ENCODE results near the gene CELF6.
"Not testable (repeated sequence)": the region's sequence is repeated elsewhere in the genome, so short reads cannot be mapped to it uniquely, and the experiment has no call there.

CELF6 gene

DNA sequence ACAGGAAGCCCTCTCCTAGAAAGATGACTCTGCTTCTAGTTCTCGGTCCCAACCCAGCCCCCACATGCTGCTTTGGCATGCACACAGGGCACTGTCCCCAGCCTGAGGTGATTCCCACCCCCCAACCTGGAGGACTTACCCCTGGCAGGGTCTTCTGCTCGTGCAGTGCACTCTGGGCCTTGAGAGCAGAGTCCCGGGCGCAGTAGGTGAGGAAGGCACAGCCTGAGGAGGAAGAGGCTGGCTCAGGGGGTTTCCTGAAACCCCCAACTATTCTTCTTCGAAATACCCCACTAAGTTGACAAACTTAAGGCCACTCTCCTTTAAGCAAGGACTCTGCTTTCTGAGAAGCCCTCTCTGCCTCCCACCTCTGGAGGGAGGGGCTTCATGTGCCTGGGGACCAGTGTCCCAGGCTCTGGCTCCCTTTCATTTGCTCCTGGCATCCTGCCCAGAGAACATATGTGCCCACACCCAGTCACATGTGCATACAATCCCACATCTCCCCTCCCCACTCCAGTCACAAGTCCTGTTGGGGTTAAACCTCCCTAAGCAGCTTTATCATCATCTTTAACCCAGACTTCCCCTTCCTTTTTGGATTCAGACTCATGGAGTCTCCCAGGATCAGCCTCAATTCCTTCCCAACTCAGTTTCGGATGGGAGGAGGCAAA lies 4.1 kb downstream of the CELF6 start:
- DNase-seq = no peak

DNA sequence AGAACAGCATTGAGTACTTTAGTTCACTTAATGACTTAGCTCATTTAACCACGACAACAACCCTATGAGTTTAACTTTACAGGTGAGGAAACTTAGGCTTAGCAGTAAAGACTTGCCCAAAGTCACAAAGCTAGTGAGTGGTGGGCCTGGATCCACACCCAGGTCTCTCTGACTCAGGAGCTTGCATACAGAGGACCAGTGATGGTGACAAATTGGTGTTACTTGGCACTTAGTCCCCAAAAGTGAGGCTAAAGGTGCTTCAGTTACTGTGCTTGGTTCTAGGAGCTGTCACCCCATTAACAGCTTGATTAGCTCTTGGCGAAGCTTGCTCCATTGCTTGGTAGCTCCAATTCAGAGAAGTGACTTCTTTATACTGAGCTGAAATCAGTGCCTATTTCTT lies 6.1 kb downstream of the CELF6 start:
- DNase-seq = no peak

DNA sequence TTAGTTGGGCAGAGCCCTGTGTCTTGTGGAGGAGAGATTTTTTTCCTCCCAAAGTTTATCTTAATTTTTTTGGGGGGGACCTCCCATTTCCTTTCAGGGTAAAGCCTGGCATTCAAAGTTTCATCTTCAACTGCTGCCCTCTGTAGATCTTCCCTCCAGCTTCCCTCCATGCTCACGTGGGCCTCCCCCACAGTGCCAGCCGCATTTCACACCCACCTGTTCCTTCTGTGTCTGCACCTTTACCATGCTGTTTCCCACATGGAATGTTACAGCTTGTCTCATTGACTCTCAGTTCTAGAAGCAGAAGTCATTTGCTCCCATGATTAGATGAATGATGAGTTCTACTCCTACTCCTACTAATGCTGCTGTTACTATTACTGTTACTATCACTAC lies 6.5 kb downstream of the CELF6 start:
- DNase-seq = no peak

DNA sequence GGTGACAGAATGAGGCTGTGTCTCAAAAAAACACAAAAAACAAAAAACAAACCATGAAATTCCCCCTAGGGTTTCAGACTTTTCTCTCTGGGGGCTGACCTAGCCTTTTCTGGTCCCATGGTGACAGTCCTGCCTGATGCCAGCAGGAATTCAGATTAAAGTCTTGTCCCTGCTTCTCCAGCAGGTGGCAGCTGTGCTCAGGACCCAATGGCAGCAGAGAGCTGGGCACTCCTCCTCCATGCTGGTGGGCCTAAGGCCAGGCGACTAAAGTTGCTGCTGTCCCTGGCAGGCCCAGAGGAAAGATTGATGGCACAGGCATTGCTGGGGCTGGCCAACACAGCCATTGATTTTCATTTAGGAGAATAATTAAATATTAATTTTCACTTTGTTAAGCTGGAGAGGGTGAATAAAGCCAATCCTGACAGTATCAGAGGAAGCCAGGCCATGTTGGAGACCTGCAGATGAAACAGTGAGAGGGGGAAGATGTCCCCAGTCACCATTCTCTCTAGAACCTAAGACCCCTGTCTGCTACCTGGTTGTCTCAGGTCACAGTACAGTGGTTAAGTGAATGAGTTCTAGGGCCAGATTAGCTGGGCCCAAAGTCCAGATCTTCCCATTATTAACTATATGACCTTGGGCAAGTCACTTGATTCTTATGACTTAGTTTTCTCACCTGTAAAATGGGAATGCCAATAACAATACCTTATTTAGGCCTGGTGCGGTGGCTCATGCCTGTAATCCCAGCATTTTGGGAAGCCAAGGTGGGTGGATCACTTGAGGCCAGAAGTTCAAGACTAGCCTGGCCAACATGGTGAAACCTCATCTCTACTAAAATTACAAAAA lies 7.1 kb downstream of the CELF6 start:
- peak; percentile 70 for DNase-seq

DNA sequence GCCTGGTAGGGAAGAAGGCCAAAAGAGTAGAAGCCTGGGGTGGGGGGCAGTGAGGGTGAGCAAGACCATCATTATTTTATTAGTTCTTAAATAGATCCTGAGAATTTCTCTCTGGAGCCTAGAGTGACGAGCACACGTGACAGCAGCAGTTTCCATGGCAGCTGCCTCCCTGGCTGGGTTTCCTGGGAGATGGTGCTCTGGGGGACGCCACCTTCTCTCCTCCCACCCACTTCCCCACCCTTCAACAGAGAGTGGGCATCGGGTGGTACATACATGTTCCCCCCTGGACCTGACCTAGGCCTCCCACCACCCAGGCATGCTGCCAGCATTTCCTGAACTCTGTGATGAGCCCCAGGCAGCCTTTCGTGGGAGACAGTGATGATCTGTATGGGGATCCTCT lies 12.9 kb downstream of the CELF6 start:
- no peak for DNase-seq

DNA sequence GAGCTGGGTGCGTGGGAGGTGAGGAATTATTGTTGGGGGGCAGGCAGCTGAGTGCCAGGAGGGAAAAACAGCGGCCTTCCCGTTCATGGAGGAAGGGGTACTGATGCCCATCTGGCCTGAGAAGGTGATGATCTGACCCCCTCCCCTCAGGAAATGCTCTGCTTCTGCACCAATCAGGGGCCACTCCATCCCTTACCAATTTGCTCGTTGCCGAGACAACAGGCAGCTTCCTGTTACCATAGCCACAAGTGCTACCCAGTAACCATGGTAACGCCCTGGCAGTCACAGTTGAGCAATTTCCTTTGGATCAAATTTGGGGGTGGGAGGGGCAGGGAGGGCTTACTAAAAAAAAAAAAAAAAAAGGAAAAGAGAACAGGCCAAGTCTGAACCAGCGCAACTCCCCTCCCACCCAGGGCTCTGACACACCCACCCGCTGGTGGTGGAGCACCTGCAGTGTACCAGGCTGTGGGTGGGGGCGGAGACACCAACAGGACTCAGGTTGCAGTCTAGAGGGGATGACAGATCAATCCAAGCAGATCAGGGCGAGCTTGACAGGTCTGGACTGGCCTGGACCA lies 13.7 kb downstream of the CELF6 start:
- peak; percentile 61 for DNase-seq

DNA sequence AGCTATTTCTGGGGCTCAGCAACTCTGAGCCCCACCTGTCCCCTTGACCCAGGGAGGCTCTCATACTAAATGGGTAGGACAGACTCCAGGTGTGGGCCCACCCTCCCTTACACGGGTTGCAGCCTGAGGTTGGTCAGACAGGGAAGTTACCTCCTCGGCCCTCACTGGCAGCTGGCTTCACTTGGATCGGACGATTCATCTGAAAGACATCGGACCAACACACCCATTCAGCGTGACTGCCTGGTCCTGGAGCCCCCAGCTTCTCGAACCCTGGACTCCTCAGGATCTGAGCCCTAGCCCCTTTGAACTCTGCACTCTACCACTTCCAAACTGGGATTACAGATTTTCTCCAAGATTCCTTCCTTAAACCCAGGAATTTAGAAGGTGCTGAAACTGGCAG lies 15.4 kb downstream of the CELF6 start:
- DNase-seq = no peak

DNA sequence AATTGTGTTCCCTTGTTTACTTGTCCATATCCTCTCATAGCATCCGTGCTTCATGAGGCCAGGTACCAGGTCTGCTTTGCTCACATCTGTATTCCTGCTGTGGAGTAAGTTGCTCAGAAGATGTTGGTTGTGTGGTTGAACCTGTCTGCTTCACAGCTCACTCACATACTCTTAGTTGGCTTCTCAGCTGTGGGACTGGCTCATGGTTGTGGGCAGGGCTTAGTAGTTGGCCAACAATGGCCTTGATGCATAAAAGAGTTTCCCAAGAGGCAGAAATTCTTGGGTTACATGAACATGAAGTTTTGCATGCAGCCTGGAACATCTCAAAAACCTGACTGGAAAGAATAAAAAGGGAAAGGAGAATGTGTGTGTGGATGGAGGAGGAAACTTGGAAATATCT lies 17.0 kb downstream of the CELF6 start:
- DNase-seq = no peak

DNA sequence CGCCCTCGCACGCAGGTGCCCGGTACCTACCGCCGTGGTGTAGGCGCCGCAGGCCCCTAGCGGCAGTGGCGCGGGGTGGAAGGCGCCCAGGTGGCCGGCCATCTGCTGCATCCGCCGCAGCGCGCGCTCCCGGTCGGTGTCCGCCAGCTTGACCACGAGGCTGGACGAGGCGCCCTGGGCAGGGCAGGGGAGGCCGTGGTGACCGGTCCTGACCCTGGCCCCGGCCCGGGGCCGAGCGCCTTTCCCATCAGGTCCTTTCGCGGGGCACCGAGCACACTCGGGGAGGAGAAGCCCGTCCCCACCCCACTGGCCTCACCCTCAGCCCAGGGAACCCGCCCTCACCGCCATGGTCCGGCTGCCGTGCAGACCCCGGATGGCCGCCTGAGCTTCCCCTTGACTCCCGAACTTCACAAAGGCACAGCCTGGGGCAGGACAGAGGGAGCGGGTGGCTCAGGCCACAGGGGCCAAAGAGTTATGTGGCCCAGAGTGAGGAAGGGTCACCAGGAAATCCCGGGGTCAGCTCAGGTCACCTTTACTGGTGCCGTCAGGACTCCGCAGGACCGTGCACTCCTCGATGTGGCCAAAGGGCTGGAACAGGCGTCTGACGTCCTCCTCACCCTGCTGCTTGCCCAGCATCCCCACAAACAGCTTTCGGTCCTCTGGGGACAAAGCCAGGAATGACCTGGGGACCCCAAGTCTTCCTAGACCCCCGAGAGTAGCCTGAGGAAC lies 30.2 kb downstream of the CELF6 start:
- DNase-seq = no peak

- no peak for DNase-seq
Measured at GRCh38 chr15:72288796-72289596, 31.0 kb downstream of the CELF6 start.

GRCh38 chr15:72285927-72286516 lies 33.9 kb downstream of the CELF6 start:
- peak; percentile 32 for DNase-seq

DNA sequence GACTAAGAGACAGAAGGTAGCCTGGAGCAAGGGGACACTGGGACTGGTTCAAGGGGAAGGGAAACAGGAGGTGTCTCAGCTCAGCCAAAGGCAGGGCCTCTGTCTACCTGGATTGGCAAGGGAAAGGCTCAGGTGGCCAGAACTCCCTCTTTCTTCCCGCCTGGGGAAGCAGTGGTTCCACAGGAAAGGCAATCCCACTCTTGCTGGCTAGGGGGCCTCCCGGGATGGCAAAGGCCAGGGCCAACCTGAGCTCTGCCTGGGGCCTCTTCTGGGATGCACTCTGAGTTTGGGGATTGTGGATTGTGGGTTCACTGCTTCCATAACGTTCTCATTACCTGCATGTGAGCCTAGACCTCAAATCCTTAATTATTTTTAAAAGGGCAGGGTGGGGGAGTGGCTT lies 34.6 kb downstream of the CELF6 start:
- DNase-seq = no peak

DNA sequence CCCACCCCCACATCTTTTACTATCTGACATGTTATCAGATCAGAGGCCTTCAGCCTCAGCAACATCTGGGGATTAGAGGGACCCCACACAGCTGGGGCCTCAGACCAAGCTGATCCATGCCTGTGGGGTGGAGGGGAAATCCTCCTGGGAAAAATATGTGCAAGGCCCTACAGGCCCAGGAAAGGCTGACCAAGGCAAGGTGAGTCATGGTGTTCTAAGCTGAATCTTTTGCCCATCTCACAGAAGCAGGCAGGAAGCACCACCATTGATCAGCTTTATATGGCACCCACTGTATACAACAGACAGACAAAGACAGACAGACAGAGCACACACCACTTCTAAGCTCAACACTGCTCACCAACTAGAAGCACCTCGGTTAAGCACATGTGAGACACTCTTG lies 35.2 kb downstream of the CELF6 start:
- no peak for DNase-seq

DNA sequence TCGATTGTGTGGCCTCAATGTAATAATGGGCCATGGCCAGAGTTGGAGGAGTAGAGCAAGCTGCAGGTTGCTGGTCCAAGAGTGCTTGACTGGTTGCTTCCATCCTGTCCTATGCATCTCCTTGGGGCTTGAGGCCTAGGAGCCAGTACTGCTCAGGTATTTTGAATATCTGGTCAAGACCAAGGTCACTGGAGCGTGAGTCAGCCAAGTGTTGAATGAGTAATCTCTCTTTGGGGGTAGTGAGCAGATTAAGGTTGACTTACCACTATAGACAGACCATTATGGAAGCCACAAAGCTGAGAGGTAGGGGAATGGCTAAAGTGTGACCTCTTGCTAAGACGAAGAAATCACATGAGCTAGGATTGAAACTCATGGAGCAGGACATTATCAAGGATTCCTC lies 38.2 kb downstream of the CELF6 start:
- no peak for DNase-seq

- no peak for DNase-seq
Measured at GRCh38 chr15:72280751-72281150, 39.2 kb downstream of the CELF6 start.

GRCh38 chr15:72278737-72279136 lies 41.2 kb downstream of the CELF6 start:
- DNase-seq = no peak

- DNase-seq = no peak
Measured at GRCh38 chr15:72276326-72276700, 43.6 kb downstream of the CELF6 start.

DNA sequence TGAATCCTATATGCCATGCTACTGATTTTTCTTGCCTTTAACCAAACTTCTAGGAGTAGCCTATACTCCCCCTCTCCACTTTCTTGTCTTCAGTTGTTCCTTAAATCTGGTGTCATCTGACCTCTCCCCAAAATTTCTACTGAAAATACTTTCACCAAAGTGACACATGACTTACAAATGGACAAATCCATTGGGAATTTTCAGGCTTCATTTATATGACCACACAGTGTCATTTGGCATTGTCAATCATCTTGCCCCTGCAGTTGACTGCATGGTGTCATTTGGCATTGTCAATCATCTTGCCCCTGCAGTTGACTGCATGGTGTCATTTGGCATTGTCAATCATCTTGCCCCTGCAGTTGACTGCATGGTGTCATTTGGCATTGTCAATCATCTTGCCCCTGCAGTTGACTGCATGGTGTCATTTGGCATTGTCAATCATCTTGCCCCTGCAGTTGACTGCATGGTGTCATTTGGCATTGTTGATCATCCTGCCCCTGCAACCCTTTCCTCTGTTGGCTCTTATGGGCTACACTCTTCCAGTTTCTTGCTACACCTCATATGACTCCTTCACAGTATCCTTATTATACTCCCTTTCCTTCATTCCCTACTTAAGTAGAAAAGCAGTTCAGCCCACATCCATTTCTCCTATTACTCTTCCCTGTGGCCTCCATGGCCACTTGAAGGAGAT lies 44.2 kb downstream of the CELF6 start:
- not testable (repeated sequence) for DNase-seq

DNA sequence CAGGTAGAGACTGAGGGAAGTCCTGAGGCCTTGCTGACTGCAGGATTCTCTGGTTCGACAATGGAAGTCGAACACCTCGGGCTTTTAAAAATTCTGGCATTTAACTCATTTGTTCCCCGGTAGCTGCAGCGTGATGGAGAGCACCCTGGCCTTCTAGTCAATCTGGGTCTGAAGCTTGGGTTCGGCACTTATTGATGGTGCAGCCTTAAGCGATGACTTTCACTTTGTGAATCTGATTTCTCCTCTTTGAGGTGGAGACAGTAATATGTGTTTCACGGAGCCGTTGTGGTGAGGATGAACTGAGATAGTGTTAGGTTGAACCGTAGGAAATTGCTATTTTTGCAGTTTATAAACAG lies 47.0 kb downstream of the CELF6 start:
- DNase-seq = peak; percentile 14

GRCh38 chr15:72272213-72272996 lies 47.6 kb downstream of the CELF6 start, which contains the start of gene PARP6:
Gene PARP6 (minus strand): TSS chr15:72272554. CDS start chr15:72267477, 5,077 bp downstream.
- DNase-seq = peak; percentile 99

GRCh38 chr15:72271895-72272212 lies 48.1 kb downstream of the CELF6 start:
- no peak for DNase-seq

All from activated CD4-positive, alpha-beta T cell treated with anti-CD3 and anti-CD28 coated beads, Interleukin-2, amount 50 U/mL, for 16 hours (primary cell).